A673 (cell line): ENCODE results near the gene GID4. TPM values are rescaled to one million over a fixed set of nuclear protein-coding genes. Genes with fewer than 3 reads are reported as not detected.

ENCODE experiments used
- BruUV-seq: library from RNA; stranded (reverse); fragments of 400-500 nt; replicated peaks from 2 replicates; lab custom pipeline; 2021; lab: Mats Ljungman, UMichigan
- CTCF ChIA-PET: fragments of 300-600 bp; sonication (Branson Sonifier 250); formaldehyde crosslinking; loops from one replicate; lab custom pipeline; 2022; ENCODE audit warnings: antibody characterized with exemption; lab: Charles Lee
- POLR2A ChIA-PET: fragments of 300-600 bp; sonication (Branson Sonifier 250); formaldehyde crosslinking; loops from one replicate; lab custom pipeline; 2022; ENCODE audit warnings: antibody characterized with exemption; ENCODE audit not compliant: low non-redundant PET; lab: Charles Lee
- DNase-seq: peaks from one replicate; pipeline ENCODE4 v3.0.0-alpha.2; 2015; ENCODE audit warnings: low spot score
- H3K27ac ChIP-seq: fragments of 200-600 bp; sonication (generic); 2 replicates; pipeline ENCODE4 v1.5.1; 2016; ENCODE audit warnings: mixed run types, low read depth, mild to moderate bottlenecking, mixed read lengths, antibody characterized with exemption, low read length; ENCODE audit not compliant: poor library complexity, severe bottlenecking
- H3K27me3 ChIP-seq: fragments of 200-600 bp; sonication (generic); replicated peaks from 2 replicates; pipeline ENCODE4 v1.6.1; 2017; ENCODE audit warnings: mixed run types, low read depth, mild to moderate bottlenecking, mixed read lengths, antibody characterized with exemption, low read length; ENCODE audit not compliant: insufficient read depth, poor library complexity
- H3K36me3 ChIP-seq: fragments of 200-600 bp; sonication (generic); 2 replicates; pipeline ENCODE4 v1.6.1; 2016; ENCODE audit warnings: mixed run types, mild to moderate bottlenecking, mixed read lengths, antibody characterized with exemption, low read length; ENCODE audit not compliant: insufficient read depth, poor library complexity, severe bottlenecking
- H3K4me1 ChIP-seq: fragments of 200-600 bp; sonication (generic); 2 replicates; pipeline ENCODE4 v1.6.1; 2017; ENCODE audit warnings: mixed run types, mild to moderate bottlenecking, mixed read lengths, antibody characterized with exemption, low read length; ENCODE audit not compliant: insufficient read depth, poor library complexity, severe bottlenecking
- H3K4me3 ChIP-seq: fragments of 200-600 bp; sonication (generic); 2 replicates; pipeline ENCODE4 v1.5.1; 2016; ENCODE audit warnings: low read depth, mixed run types, mild to moderate bottlenecking, mixed read lengths, low read length; ENCODE audit not compliant: poor library complexity, severe bottlenecking
- H3K9me3 ChIP-seq: fragments of 200-600 bp; sonication (generic); 2 replicates; pipeline ENCODE4 v1.6.1; 2016; ENCODE audit warnings: mixed run types, low read depth, mild to moderate bottlenecking, mixed read lengths, antibody characterized with exemption, low read length; ENCODE audit not compliant: poor library complexity, severe bottlenecking
- CTCF ChIP-seq: fragments of 300-800, 200-600 bp; sonication (generic); conservative IDR thresholded peaks from 2 replicates; pipeline ENCODE4 v1.5.1; 2017; ENCODE audit warnings: low read depth, mild to moderate bottlenecking, antibody characterized with exemption, low read length, moderate library complexity, mixed read lengths
- EZH2 ChIP-seq: fragments of 200-600 bp; sonication (generic); IDR thresholded peaks from 2 replicates; pipeline ENCODE4 v1.6.1; 2017; ENCODE audit warnings: borderline replicate concordance, low read depth, mild to moderate bottlenecking, mixed read lengths, antibody characterized with exemption, low read length; ENCODE audit not compliant: poor library complexity, severe bottlenecking
- intact Hi-C: fragments of 100-400 bp; cut with micrococcal nuclease; formaldehyde crosslinking; loops from one replicate; pipeline ENCODE4 v1.10.0; 2022; ENCODE audit not compliant: unreplicated experiment
- total RNA-seq: library from RNA; stranded (reverse); gene quantifications from 2 replicates; pipeline ENCODE4 v1.2.3, GENCODE V29; 2021

The GID4 gene
- total RNA-seq, 1 experiment from 2014 or later, result 14.0 TPM

- Histone ChIP-seq H3K27ac (no peak overlapping the region), H3K36me3 (peaks cover 11% of the 10 kb centered on the region), H3K9me3 (no peaks in the 10 kb centered on the region), H3K27me3 (no peaks in the 10 kb centered on the region), H3K4me1 (no peaks in the 10 kb centered on the region), H3K4me3 (no peak overlapping the region)
- POLR2A ChIA-PET, result no interaction called here
- BruUV-seq, result no TSS peak
- CTCF ChIA-PET, result no interaction called here
- peak; percentile 53 for DNase-seq
- intact Hi-C loops, result no loop called here
- TF ChIP-seq EZH2 (no peak), CTCF (peak; percentile 41)
Measured at GRCh38 chr17:18043491-18043890, 4.3 kb downstream of the GID4 start.

DNA sequence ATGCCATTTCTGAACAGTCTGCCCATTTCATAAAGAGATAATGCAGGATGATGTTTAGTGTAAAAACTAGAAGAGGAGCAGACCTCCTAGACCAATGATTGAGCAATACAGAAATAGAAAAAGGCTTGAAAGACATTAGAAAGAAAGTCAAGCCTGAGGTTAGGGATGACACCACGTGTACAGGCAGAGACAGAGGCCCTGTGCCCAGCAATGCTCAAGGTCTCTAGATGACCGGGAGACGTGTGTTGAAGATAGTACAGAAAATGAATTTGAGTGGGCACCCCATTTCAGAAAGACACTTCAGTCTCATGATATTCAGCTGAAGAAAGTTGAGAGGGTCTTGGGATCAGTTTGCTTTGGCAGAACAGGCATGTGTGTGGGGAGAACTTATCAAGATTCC, 5.4 kb downstream of the GID4 start:
- no TSS peak for BruUV-seq
- Histone ChIP-seq H3K4me3 (no peak overlapping the region), H3K27me3 (no peaks in the 10 kb centered on the region), H3K4me1 (no peaks in the 10 kb centered on the region), H3K9me3 (no peaks in the 10 kb centered on the region), H3K27ac (no peak overlapping the region), H3K36me3 (peaks cover 11% of the 10 kb centered on the region)
- no peak for DNase-seq
- ChIA-PET POLR2A (no interaction called here), CTCF (no interaction called here)
- TF ChIP-seq CTCF (no peak), EZH2 (no peak)
- intact Hi-C loops, result no loop called here

DNA sequence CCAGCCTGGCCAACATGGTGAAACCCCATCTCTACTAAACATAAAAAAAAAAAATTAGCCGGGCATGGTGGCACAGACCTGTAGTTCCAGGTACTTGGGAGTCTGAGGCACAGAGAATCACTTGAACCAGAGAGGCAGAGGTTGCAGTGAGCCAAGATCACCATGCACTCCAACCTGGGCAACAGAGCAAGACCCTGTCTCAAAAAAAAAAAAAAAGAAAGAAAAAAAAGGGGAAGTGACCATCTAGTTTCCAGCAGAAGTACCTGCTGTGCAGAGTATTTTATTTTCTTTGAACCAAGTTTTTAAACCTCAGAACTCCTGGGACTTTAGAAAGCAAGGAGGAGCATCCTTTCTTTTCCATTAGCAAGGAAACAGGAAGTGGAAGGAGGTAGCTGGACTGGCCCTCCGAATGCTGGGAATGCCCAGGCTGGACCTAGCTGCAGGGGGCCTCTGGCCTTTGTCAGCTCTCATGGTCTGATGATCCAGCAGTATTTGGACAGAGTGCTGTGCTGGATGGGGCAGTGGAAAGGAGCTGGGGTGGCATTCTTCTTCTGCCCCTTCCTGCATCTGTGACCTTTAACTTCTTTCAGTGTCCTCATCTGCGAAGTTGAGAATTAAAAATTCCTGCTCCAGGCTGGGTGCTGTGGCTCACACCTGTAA, 6.6 kb downstream of the GID4 start:
- intact Hi-C loops, result no loop called here
- no TSS peak for BruUV-seq
- no peaks in the 10 kb centered on the region for H3K4me1 ChIP-seq
- peaks cover 11% of the 10 kb centered on the region for H3K36me3 ChIP-seq
- no peak for DNase-seq
- H3K27ac ChIP-seq, result no peak overlapping the region
- CTCF ChIA-PET, result interaction anchor here (0.6 kb wide), 1 partner anchor 12 kb away, joined by 4 read pairs; no protein-coding TSS in a partner anchor
- POLR2A ChIA-PET, result no interaction called here
- no peaks in the 10 kb centered on the region for H3K27me3 ChIP-seq
- no peaks in the 10 kb centered on the region for H3K9me3 ChIP-seq
- TF ChIP-seq EZH2 (no peak), CTCF (no peak)
- H3K4me3 ChIP-seq, result no peak overlapping the region
